Liver (tissue), 3 donors: ENCODE data around the gene GABBR2.

Experiments
- HNF4A ChIP-seq, 2 donors: conservative IDR thresholded peaks; 2 replicates each; pipeline ENCODE4 v1.6.1; 2016; ENCODE audit warnings: antibody characterized with exemption in 2 of 2, mild to moderate bottlenecking in 2 of 2
- YY1 ChIP-seq: IDR thresholded peaks from 2 replicates; pipeline ENCODE4 v1.6.1; 2016; ENCODE audit warnings: antibody characterized with exemption, mild to moderate bottlenecking
- TF ChIP-seq, protein P1 (sequence below): IDR thresholded peaks from 2 replicates; pipeline ENCODE4 v1.6.1; 2016; ENCODE audit warnings: antibody characterized with exemption
- TF ChIP-seq, protein P2 (sequence below): fragments of 150-350 bp; IDR thresholded peaks from 2 replicates; pipeline ENCODE4 v1.5.1; 2017; ENCODE audit warnings: improper control_type of control experiment, low read depth, low read length; ENCODE audit not compliant: missing input control
- donor health status: healthy.
- donor health status: healthy.

DNA sequence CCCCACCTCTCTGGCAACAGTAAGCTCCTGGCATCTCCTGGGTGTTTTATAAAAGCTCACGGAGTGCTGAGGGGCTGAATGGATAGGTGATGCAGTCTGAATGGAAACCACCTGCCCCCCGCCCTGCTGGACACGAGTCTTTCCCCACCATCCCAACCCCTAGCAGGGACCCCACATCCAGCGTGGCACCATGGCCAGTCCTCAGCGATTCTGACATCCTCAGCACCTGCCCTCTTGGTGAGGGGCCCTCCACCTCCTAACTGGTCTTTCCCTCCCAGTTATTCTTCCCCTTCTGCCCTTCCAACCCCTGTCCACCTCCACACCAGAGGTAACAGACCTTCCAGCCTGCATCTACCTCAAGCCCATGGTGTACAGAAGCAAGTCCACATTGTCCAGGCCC is 38.7 kb upstream of the GABBR2 start:
- TF ChIP-seq, protein P1, sequence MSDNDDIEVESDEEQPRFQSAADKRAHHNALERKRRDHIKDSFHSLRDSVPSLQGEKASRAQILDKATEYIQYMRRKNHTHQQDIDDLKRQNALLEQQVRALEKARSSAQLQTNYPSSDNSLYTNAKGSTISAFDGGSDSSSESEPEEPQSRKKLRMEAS: no peak
- TF ChIP-seq, protein P2, sequence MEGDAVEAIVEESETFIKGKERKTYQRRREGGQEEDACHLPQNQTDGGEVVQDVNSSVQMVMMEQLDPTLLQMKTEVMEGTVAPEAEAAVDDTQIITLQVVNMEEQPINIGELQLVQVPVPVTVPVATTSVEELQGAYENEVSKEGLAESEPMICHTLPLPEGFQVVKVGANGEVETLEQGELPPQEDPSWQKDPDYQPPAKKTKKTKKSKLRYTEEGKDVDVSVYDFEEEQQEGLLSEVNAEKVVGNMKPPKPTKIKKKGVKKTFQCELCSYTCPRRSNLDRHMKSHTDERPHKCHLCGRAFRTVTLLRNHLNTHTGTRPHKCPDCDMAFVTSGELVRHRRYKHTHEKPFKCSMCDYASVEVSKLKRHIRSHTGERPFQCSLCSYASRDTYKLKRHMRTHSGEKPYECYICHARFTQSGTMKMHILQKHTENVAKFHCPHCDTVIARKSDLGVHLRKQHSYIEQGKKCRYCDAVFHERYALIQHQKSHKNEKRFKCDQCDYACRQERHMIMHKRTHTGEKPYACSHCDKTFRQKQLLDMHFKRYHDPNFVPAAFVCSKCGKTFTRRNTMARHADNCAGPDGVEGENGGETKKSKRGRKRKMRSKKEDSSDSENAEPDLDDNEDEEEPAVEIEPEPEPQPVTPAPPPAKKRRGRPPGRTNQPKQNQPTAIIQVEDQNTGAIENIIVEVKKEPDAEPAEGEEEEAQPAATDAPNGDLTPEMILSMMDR: no peak
- TF ChIP-seq HNF4A (conservative IDR thresholded peaks at IDR 0.05): no peak
- TF ChIP-seq YY1: no peak
